ENCODE measurements around the gene DPCD.

Gene DPCD

DNA sequence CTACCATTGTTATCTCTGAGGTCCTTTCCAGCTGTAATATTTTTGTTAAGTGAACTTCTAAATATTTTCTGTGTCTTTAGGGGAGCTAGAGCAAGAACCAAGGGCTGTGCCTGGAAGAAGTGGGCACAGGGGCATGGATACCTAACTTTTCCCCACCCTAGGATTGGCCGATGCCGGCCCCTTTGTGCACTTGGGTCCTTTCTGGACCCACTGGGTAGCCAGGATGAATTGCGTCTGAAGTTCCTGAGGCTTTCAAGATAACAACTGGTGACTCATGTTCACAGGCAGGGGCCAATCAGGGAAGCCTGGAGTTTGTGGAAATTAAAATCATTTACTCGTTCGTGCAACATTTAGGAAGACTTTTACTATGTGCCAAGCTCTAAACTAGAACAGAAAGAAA is 758 bp downstream of the DPCD start:
- DNase-seq: no peak

DNA sequence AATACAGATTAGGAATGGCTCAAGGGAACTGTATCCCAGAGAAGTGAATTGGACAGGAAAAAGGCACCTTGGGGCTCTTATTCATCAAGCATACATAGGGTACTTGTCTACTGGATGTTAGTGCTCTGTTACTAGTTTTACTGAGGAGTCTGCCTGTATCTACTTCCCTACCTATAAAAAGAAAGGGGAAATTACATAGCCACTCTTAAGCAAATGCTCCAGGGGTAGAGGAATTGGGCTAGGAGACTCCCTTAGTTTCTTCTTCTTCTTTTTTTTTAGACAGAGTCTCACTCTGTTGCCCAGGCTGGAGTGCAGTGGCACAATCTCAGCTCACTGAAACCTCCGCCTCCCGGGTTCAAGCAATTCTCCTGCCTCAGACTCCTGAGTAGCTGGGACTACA is 5.2 kb downstream of the DPCD start:
- DNase-seq: peak; percentile 60

DNA sequence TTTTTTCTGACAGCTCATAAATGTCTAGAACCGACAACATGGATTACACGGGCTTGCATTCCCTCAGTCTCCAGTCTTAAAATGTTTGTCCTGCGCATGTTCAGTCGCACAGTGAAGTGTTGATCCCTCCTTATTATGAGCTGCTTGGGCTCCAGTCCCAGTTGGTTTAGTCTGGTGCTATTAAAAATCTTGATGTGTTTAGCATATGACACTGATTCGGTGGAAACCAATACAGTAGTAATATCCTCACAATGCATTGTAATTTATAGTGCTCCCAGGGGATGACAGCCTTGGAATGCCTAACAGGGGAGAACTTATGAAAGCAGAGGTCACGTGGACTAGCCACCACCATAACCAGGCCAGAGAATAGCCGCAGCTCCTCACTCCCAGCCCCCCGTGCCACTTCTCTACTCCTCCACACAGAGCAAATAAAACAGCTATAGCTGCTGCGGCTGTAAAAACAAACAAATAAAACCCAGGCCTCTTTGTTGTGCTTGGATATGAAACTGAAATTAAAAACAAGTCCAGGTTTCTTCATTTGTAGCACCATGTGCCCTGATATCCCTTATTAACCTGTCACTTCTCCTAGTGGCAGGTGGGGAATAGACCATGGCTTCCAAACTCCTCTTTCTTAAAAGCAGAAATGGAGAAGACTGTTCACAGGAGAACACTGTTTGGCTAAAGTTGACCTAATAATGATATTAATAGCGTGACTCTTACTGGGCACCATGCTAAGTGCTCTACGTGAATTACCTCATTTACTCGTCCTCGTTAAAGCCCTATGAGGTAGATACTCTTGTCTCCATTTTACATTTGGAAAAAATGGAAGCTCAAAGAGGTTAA is 7.7 kb downstream of the DPCD start:
- DNase-seq: no peak

DNA sequence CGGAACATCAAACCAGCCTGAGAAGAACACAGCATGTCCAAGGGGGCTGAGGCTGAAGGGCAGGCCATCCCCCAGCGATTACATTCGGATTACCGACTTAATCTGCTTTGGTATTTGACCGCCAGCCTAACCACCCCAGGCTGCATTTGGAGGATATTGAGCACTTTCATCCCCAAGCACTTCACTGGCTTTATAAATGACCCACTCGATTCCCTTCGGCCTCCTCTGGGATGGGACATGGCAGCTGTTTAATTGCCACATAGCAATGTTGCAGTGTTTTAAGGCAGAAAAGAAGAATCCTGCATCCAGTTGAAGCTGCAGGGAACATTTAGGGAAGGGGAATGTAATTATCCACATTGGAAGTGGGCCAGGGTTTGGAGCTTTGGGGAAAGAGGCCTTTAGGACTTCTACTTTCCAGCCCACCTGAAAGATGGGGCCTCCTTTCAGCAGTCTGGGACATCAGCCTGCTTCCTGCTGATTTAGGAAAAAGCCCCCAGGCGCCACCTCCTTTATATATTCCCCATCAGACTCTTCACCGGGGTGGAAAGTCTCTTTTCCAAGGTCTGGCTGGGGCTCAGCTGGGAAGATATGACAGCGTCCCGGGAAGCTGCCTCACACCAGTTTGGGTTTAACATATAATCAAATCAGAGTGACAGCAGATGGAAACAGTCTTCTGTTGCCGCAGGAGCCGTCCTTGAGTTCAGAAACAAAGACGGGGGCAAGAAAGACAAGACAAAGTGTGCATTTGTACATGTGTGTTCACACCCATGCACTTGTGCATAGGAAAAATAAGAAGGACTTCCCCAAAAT is 9.2 kb downstream of the DPCD start:
- no peak for DNase-seq

DNA sequence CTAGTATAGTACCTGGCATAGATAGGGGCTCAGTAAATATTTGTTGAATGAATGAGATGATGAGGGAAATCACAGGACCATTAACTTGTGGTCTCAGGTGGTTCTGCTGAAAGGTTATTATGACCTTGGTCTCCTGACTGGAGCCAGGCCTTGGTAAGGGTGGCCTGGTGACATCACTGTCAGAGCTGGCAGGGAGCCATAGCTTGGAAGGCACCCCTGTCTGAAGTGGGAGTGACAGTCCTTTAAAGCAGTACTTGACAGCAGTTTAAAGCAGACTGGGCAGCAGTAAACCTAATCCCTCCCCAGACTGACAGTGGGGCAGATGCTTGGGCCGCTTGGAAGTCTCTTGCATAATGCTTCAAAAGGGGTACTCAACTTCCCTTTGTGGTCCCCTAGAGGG is 13.4 kb downstream of the DPCD start:
- no peak for DNase-seq

DNA sequence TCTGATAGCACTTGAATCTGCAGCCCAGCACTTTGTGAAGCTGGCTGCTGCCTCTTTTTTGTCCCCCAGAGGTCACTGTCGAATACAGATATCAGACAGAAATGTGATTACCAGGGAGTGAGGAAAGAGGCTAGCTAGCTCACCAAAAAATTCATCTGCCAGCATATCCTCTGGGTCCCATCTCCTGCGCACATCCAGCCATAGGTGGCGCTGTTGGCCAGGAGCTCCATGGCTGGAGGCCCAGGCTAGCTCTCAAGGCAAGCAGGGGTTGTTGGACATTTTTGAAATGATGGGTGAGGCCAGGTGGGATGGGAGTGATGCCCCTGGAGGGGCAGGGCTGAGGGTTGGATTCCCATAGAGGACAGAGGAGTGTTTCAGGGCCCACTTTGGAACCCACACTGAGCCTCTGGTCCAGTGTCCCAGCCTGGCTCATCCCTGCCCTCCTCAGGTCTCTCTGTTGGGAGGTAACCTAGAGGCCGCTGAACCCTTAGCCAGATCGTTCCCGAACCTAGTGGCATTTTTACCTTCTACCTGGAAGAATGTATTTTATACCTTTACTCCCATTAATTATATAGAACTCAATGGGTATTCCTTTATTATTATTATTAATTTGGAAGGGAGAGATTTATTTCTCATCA is 14.8 kb downstream of the DPCD start:
- peak; percentile 66 for DNase-seq

DNA sequence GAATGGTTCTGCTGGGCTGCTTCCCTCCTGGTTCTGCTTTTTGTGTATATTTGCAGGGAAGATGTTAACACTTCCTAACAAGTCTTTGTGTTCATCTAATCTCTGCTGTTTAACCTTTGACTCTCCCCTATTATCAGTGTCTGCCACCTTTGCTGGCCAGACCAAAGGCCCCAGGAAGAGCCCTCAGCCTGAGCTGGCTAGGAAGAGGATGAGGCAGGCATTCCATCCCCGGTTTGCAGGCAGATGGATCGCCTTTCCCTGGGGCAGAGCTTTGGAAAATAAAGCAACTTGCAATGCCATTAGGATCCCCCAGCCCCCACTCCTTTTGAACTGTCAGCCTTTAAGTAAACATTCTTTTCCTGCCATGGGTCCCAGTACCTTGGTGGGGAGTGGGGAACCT is 19.0 kb downstream of the DPCD start:
- DNase-seq: no peak

DNA sequence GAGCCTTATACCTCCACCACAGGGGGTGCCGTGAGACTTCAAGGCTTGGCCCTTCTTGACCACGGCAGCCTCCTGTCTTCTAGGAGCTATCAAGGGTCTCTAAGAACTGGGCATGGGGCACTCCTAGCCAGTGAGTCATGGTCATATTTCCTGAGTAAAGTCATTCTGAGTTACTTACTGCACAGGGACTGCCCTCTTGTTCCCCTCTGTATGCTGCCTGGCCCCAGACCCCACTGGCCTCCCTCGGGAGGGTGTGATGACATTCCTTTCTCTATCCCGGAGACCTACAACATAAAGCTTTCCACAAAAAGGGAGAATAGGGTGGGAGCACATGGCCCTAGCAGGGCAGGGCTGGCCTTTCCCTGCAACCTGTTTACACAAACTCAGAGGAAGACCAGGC is 21.4 kb downstream of the DPCD start:
- DNase-seq: peak; percentile 13

DNA sequence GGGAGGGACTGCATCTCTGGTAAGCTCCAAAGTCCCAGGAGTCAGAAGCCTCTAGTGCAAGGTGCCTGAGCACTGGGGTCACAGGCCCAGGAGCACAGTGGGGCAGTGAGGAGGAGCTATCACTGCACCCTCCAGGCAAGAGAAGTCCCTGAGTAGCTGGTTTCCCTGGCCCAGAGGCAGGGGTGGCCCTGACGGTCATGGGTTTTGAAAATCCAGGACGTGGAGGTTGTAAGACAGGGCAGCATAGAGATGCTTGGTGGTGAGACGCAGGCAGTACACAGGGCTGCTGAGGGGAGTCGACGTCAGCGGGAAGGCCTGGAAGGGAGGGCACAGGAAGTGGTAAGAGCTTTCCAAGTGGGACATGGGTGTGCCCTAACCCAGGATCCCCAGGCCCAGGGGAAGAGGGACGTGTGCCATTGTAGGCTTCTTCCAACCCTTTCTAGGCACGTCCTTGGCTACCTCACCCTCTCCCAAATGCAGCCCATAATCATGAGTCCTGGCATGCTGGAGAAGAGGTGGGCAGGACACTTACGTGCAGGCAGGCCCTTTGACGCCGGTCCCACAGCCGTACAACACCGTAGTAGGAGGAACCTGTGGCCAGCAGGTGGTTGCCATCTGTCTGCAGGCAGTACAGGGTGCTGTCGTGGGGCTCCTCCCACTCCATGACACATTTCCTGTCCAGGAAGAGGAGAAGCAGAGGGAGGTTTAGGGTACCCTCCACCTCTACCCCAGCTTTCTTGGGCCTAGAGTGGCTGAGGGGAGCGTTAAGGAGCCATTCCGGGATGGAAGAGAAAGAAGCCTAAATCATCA is 23.2 kb downstream of the DPCD start:
- DNase-seq: no peak

DNA sequence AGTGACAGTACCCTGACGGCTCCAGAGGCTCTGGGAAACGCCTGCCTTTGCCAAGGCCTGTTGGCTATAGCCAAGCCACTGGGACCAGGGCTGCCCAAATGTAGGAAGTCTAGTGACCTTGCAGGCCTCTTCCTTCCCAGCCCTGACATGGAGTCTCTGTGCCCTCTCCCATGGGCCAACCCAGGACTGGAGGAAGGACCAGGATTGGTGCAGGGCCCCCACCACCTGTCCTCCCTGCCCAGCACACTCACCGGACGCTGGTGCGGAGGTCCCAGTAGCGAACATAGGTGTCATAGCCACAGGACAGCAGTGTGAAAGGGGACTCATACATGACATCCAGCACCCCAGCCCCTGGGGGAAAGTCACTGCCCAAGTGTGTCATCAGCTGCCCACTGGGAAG is 24.0 kb downstream of the DPCD start:
- DNase-seq: no peak

DNA sequence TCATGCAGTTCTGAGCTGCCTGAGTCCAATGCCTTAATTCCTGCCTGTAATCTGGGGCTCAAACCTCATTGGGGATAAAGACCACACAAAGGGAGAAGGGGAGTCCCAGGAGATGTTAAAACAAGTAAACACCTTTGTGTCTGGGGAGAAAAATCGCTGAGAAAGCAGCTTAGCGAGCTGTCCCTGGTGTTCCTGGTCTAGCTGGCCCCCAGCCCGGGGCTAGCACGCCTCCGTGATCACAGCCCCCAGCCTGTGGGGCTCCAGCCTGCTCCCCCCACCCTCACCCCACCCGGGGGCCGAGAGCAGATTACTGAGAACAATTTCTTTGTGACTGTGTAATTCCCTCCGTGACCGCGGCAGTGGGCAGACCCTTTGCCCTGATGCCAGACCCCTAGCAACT is 24.8 kb downstream of the DPCD start:
- DNase-seq: no peak

DNA sequence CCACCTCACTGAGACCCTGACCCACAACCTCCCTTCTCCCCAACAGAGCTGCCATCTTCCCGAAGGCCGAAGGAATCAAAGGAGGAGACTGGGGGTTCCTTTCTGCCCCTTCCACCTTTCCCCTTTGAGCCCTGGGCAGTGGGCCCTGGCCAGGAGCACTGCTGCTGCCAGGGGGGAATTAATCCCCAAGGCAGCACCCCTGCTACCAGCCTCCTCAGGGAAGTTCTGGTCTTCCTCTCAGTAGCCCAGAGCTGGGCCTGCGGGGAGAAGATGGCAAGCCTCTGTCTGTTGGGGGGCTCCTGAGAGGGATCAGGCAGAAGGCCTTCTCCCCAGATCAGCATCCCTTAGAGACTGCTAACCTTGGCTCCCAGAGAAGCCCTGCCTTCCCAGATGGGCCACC is 25.5 kb downstream of the DPCD start:
- no peak for DNase-seq

DNA sequence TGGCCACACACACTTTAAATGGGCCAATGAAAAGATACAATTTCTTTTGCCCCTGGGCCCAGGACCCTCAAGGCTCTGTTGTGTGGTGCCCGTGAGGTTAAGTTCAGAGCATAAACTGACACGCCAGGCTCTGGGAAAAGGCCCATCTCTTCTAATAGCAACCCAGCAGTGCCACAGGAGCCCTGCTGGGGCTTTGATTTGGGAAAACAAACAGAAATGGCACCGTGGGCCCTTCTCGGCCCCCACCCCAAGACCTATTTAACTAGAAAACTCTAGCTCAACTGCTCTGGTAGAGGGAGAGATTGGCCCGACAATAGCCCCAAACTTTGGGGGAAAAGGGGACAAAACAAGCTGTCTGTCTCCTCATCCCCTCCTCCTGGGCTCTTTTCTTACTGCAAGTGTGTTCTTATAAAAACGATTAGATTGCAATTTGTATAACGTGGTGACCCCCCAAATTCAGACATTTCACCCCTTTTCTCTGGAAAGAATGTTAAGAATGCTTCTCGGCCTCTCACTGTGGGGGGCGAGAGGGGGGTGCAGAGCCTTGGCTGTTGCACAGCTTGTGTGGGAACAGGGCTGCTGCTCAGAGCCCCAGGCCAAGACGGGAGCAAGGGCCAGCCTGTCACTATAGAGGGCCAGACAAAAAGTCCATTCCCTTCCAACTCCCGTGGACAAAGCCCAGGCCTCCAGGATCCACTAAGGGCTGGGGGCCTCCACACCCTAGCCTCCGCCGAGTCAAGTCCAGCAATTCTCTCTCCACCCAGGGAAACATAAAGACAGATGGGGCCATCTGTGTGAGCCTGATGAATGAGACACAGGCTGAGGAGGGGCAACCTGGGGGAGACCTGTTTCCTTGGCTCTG is 26.8 kb downstream of the DPCD start:
- DNase-seq: no peak

DNA sequence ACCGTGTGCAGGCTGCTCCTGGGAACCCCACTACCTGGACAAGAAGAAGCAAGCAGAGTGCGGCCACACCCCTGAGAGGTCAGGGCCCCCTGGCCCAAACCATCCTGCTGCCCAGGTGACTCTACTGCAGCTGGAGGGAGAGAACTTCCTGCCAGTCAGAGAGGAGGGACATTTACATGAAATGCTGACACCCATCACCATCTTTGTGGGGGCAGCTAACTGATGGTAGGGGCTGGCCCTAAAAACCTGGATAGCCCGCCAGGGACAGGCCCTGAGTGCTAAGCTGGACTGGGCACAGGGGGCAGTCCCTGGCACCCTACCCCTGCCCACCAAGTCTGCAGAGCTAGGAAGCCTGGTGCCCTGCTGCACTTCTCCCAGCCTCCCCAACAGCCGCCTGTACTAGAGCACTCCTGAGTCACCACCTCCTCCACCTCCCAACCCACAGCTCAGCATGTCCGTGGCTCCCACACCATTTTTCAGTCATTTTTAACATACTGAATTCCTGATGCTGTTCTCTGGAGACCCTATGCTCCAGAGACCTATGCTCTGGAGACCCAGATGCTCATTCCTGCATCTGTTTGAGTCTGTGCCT is 27.5 kb downstream of the DPCD start:
- no peak for DNase-seq

DNA sequence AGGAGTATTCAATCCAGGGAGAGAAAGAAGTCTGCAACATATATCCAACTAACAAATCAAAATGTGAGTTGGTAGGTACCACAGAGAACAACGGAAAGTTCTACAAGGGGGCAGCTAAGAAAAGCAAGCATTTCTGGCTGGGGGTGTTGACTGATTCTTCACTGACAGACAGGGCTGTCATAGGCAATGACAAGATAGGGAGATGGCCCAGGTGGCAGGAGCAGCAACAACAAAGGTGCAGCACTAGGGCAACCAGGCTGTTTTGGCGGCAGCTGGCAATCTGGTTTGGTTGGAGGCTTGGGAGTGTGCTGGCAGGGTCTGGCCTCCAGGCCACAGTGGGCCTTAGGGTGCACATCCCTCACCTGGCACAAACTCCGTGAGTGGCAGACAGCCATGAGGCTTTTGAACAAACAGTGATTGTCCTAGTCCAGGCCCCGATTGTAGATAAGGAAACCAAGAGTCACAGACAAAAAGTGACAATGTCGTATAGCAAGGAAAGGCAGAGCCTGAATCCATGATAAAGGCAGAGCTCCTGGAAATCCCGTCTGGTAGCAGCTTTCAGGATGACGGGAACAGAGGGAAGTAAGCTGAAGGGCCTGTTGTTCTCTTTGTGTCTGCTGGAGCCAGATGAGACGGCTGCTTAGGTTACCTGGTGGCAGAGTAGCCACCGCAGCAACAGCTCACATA is 28.4 kb downstream of the DPCD start:
- no peak for DNase-seq

DNA sequence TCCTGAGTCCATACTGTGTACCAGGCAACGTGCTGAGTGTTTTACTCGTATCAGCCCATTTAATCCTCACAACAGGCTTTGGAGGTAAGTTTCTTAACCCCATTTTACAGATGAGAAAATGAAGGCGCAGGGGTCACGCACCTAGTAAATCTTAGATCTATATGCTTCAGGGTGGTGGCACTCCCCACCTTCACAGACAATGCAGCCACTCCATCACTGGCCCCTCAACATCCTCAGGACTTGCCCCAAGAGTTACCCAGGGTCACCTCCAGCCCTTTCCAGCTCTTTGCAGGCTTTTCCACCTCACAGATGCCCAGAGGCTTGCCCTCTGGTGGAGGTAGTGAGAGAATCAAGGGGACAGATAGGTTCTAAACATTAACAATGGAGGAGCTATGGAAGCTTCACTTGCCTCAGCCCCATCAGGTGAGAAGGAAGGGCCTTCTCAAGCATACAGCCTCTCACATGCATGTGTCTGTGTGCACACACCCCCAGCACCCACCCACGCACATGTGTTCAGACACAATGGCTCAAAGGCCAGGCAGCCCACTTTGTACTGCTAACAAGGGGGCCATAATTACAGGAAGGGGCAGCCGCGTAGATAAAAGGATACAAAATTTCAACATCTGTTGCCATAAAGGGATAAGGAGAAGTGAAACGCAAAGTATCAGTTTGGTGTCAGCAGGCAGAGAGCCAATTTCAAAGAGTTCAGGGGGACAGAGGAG is 29.1 kb downstream of the DPCD start:
- peak; percentile 13 for DNase-seq

DNA sequence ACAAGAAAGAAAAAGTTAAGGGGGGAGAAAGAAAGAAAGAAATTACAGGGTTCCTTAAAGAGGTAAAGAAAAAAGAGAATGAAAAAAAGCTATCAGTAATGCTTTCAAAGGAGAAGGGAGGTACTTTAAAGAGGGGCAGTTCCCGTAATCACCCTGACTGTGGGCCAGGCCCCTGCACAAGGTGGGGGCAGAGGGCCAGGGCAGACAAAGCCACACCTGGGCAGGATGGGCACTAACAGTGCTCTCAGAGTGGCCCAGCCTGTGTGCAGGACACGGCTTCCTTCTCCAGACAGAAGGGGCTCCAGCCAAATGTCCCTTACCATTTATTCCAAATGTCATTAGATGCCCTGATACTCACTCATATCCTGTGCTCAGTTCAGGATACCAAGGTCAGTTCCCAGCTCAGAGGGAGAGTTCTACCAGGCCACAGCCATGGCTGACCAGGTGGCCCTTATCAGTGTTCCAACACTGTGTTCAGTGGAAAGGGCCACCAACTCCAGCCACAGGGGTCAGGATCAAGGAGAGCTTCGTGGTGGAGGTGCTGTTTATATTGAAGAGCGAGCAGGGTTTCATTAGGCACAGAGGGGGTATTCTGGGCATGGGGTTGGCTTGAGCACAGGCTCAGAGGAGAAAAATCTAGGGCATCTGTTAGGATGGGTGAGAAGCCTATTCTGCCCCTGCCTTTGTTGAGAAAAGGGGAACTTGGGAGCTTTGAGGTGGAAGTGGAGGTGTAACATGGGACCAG is 29.9 kb downstream of the DPCD start:
- DNase-seq: no peak

DNA sequence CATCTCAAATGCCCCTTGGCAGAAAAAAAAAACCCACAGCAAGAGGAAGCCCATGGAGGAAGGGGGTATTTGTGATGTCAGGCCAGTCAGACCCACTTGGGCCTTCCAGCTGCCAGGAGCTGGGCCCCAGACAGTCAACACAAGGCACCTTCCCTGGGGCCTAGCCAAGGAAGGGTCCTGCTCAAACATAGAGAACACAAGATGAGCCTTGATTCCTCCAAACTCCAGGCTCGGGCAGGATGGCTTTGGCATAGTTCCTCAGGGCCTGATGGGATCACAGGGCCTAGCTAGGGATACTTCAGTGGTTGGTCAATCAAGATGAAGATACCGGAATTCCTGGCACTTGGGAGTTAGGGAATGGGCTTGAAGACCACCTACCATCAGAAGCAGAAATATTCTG is 30.8 kb downstream of the DPCD start:
- DNase-seq: no peak

DNA sequence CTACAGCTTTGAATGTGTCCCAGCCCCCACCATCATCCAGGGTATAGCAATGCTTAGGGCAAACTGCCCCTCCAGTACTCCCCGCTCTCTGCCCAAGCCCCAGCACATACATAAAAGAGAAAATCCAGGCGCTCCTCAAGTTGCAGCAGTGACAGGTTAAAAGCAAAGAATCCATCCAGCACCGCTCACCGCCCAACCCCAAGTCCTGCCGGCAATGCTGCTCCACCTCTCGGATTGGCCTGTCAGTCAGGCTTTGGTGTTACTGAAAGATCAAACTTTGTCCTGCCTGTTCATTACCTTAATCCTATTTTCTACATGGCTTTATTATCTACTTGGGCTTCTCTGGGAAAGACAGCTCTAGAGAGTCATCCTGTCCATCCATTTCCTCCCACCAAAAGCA is 31.9 kb downstream of the DPCD start:
- DNase-seq: no peak

DNA sequence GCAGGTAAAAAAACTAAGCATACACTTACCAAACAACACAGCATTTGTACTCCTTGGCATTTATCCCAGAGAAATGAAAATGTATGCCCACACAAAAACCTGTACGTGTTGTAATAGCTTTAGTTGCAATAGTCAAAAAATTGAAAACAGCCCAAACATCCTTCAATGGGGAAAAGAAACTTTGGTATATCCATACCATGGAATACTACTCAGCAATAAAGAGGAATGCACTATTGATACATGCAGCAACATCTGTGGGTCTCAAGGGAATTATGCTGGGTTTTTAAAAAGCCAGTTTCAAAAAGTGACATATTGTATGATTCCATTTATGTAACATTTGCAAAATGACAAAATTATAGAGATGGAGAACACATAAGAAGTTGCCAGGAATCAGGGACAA is 35.4 kb downstream of the DPCD start:
- no peak for DNase-seq
